GM13977 (cell line): ENCODE data around the gene SPPL3.

Experiments used
- DNase-seq: peaks from one replicate; pipeline ENCODE4 v3.0.0; 2012; ENCODE audit warnings: low spot score
- CTCF ChIP-seq: IDR thresholded peaks from 2 replicates; pipeline ENCODE4 v1.5.1; 2012; ENCODE audit warnings: mild to moderate bottlenecking, control low read depth; ENCODE audit not compliant: insufficient read depth; ENCODE audit errors: extremely low read depth, missing control alignments
- in situ Hi-C: fragments of 300-500 bp; cut with MboI; formaldehyde crosslinking; loops from one replicate; pipeline ENCODE4 v1.12.0; 2022; ENCODE audit warnings: low sequenced_read_pairs, low pct_unique_long_range_greater_than_20kb, mixed read lengths, inconsistent platforms; ENCODE audit not compliant: unreplicated experiment

SPPL3 gene

GRCh38 chr12:120879718-120880300 lies 24.3 kb downstream of the SPPL3 start:
- no peak for DNase-seq
- TF ChIP-seq CTCF: no peak
- in situ Hi-C loops: no loop called here

- TF ChIP-seq CTCF: no peak
- in situ Hi-C loops: no loop called here
- no peak for DNase-seq
Measured at GRCh38 chr12:120879102-120879501, 25.1 kb downstream of the SPPL3 start.

GRCh38 chr12:120874547-120875245 lies 29.5 kb downstream of the SPPL3 start:
- in situ Hi-C loops: no loop called here
- DNase-seq: no peak
- no peak for TF ChIP-seq CTCF

GRCh38 chr12:120873226-120873625 lies 30.9 kb downstream of the SPPL3 start:
- no peak for TF ChIP-seq CTCF
- in situ Hi-C loops: no loop called here
- no peak for DNase-seq

GRCh38 chr12:120872487-120872886 lies 31.7 kb downstream of the SPPL3 start:
- TF ChIP-seq CTCF: no peak
- in situ Hi-C loops: no loop called here
- DNase-seq: no peak

- DNase-seq: no peak
- in situ Hi-C loops: no loop called here
- TF ChIP-seq CTCF: no peak
Measured at GRCh38 chr12:120870415-120870814, 33.7 kb downstream of the SPPL3 start.
